NCI-H2171 (cell line): ENCODE results near the gene UBE3C.
A peak's percentile ranks its signal among the peaks of the same experiment; 100 is the strongest.
"Not testable (repeated sequence)": the region's sequence is repeated elsewhere in the genome, so short reads cannot be mapped to it uniquely, and the experiment has no call there.

Source experiments
- DNase-seq: peaks from one replicate; lab custom pipeline; 2025; lab: John Stamatoyannopoulos, UW

Gene UBE3C

GRCh38 chr7:157271991-157272324 lies 133.2 kb downstream of the UBE3C start:
- DNase-seq, result no peak

GRCh38 chr7:157272351-157273207 lies 133.9 kb downstream of the UBE3C start:
- DNase-seq, result no peak

GRCh38 chr7:157273208-157274093 lies 134.7 kb downstream of the UBE3C start:
- DNase-seq, result peak; percentile 42

- not testable (repeated sequence) for DNase-seq
These were observed 135.4 kb downstream of the UBE3C start for GRCh38 chr7:157274094-157274634.

DNA sequence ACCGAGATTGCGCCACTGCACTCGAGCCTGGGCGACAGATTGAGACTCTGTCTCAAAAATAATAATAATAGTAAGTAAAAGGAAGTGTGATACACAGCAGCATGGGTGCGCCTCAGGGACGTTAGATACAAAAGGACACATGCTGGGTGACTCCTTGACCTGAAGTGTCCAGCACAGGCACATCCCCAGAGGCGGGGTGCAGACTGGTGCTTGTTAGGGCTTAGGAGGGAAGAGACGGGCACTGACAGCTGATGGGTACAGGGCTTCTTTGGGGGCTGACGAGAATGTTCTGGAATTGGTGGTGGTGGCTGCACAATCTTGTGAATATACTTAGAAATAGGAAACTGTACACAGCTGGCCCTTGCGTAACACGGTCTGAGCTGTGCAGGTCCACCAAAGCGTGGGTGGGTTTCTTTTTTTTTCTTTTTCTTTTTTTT lies 136.3 kb downstream of the UBE3C start:
- DNase-seq, result no peak

- no peak for DNase-seq
These were observed 137.4 kb downstream of the UBE3C start for GRCh38 chr7:157276091-157276561.

DNA sequence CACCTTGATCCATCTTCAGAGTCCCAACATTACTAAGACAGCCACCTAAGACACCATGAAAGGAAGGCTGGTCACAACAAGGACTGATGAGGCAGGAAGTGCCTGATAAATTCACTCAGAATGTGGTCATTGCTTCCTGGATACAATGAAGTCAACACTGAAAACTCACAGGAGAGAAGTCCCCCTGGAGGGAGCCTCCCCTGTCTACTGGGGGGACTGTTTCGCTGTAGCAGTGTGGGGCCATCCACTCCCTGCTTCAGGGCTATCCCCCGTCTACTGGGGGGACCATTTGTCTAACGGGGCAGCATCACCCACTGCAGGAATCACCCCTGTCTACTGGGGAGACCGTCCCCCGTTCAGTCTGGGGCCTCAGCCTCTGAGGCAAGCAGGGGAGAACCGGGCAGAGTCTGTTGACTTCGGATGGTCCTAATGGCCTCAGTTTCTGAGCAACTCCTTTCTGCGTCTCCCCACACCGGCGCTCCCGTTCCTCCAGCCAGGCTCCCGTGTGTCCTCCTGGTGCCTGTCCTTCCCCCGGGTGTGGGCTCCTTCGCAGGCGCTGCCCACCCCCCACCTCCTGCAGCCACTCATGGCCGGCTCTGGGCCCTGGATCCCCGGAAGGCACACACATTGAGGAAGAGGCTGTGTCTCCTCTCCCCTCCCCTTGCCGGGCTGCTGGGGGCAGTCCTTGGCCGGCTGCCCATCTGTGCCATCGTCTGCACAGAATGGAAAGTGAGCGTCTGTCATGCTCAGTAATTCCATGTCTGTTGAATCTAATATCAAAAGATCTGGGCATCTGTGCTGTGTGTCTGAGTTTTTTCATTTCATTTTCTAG lies 138.2 kb downstream of the UBE3C start:
- DNase-seq, result peak; percentile 63

- DNase-seq, result not testable (repeated sequence)
These were observed 138.8 kb downstream of the UBE3C start for GRCh38 chr7:157277568-157277967.

DNA sequence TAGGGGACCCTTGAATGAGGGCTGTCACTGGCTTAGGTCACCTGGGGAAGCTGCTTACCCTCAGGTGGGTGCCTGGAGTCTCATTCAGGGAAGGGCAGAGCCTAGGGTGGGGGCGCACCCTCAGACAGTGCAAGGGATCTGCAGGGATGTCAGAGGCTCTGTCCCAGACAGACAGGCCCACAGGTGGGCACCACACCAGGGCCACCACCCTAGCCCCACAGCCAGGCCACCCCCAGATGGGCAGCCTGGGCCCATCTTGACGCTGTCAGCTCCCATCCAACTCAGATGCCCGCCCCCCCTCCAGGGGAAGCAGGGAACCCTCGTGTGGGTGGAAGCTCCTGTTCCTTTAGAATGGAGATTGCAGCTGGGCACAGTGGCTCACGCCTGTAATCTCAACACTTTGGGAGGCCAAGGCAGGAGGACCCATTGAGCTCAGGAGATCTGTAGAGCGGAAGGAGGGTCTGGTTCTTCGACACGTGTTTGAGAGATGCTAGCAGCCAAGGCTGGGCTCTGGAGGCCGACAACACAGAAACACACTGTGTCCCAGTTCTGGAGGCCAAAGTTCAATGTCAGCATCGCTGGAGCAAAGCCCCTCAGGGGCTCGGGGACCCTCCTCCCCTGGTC lies 139.6 kb downstream of the UBE3C start:
- no peak for DNase-seq

DNA sequence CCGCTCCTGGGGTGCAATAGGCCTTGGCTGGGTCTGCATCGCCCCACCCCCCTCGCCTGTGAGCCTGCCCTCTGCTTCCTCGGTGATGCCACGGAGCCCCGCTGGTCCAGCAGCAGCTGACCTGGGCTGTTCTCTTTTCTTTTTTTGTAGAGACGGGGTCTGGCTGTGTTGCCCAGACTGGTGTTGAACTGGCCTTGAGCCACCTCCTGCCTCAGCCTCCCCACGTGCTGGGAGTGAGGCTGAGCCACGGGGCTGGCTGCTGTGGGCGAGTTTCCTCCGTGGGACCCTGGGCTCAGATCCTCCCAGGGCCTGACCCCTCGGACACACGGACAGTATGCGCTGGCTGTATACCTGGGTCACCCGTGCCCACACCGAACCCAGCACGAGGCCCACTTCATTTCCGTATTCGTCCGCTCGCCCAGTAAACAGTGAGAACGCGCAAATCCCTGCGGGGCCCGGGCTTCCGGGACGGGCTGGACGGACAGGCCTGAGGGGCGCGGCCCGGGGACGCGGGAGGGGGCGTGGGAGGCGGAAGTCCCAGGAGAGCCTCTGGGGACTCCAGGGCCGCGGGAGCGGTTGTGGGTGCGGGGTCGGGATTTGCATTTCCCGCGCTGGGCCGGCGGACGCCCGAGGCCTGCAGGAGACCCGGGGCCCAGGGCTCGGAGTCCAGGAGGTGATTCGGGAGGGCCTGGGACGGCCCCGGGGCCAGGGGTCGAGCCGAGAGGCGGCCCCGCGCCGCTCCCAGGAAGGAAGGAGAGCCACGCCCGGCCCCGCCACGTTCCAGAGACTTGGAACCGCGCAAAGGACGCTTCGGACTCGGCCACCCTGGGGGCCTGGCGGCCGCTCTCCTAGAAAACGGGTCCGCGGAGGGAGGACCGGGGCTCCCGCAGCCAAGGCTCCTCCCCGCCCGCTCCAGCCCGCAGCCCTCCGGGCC lies 140.3 kb downstream of the UBE3C start:
- no peak for DNase-seq

GRCh38 chr7:157279741-157280215 lies 141.1 kb downstream of the UBE3C start:
- no peak for DNase-seq

- no peak for DNase-seq
These were observed 141.6 kb downstream of the UBE3C start for GRCh38 chr7:157280216-157280841.

GRCh38 chr7:157281221-157281998 lies 142.7 kb downstream of the UBE3C start:
- no peak for DNase-seq

DNA sequence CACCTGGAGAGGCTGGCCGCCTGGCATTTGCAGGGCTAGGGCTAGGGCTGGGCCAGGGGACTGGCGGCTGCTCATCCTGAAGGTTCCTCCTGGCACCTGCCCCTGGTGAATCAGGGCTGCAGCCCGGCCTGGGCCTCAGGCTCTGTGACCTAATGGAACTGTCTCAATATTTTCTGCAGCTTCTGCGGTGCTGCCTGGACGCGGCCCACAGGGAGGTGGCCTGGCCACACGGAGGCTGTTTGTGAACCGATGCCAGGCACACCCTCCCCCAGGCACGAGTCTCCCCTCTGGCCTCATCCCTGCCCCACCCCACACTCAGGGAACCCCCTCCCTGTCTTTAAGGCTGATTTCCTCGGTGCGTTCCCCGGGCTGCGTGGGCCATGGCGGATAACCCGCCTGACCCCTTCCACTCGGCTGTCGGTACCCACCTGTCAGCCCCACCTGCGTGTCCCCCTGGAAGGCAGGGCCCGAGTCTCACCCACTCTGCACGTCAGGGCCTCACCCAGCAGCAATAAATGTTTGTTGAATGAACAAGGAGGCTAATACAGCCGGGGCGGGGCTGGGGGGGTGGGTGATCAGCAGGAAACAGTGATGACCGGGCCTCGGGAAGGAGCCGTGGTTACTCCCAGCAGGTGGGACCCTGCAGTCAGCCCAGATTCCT lies 143.5 kb downstream of the UBE3C start:
- DNase-seq, result no peak

DNA sequence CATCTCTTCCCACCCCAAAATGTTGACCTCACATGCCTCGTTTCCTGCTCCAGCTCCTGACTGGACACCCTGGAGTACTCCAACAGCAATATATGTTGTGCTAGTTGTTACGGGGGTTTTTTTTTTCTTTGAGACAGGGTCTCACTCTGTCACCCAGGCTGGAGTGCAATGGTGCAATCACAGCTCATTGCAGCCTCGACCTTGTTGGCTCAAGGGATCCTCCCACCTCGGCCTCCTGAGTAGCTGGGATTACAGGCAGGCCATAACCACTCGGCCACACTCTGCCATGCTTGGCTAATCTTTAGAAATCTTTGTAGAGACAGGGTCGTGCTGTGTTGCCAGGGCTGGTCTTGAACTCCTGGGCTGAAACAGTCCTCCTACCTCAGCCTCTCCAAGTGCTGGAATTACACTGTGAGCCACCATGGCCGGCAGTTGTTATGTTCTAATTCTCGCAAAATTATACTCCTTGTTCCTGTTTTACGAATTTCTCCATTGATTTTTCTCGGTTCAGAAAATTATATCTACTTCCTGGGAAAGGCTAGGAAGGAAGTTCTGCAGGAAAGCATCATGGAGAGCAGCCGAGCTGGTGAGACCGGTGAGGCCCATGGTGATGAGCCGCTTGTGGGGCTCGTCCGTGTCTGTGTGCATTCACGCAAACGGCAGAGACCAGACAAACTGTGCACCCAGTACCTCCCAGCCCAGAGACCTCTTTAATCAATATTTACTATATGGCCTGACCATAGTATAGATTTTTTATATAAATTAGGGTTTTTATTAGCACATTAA lies 145.7 kb downstream of the UBE3C start:
- DNase-seq, result no peak

- DNase-seq, result no peak
These were observed 152.8 kb downstream of the UBE3C start for GRCh38 chr7:157291404-157292080.

- DNase-seq, result no peak
These were observed 153.5 kb downstream of the UBE3C start for GRCh38 chr7:157292258-157292657.
